GM18951 (cell line): ENCODE measurements around the gene CSRP3.

Experiments used
- POLR2A ChIP-seq: IDR thresholded peaks from 4 replicates; pipeline ENCODE4 v1.6.1; 2011; ENCODE audit warnings: mild to moderate bottlenecking; ENCODE audit not compliant: insufficient read length, insufficient read depth; ENCODE audit errors: extremely low read depth
- in situ Hi-C: fragments of 300-500 bp; cut with MboI; formaldehyde crosslinking; loops from one replicate; pipeline ENCODE4 v1.12.0; 2022; ENCODE audit warnings: low sequenced_read_pairs, mixed read lengths, inconsistent platforms; ENCODE audit not compliant: unreplicated experiment

Gene CSRP3

GRCh38 chr11:19187833-19188258 lies 13.9 kb downstream of the CSRP3 start:
- in situ Hi-C loops = no loop called here

GRCh38 chr11:19187114-19187832 lies 14.5 kb downstream of the CSRP3 start:
- TF ChIP-seq POLR2A = no peak
- in situ Hi-C loops = no loop called here

More at GRCh38 chr11:19187833-19188258, 13.9 kb downstream of the CSRP3 start:
- TF ChIP-seq POLR2A = no peak

GRCh38 chr11:19185516-19186052 lies 16.2 kb downstream of the CSRP3 start:
- TF ChIP-seq POLR2A = no peak
- in situ Hi-C loops = no loop called here

GRCh38 chr11:19185036-19185435 lies 16.7 kb downstream of the CSRP3 start:
- no peak for TF ChIP-seq POLR2A
- in situ Hi-C loops = no loop called here

GRCh38 chr11:19183646-19184045 lies 18.1 kb downstream of the CSRP3 start:
- in situ Hi-C loops = no loop called here
- TF ChIP-seq POLR2A = no peak

GRCh38 chr11:19181531-19182261 lies 20.1 kb downstream of the CSRP3 start:
- in situ Hi-C loops = no loop called here
- no peak for TF ChIP-seq POLR2A

GRCh38 chr11:19176629-19177186 lies 25.1 kb downstream of the CSRP3 start:
- no peak for TF ChIP-seq POLR2A
- in situ Hi-C loops = no loop called here

GRCh38 chr11:19173964-19174638 lies 27.7 kb downstream of the CSRP3 start:
- in situ Hi-C loops = no loop called here
- TF ChIP-seq POLR2A = no peak

GRCh38 chr11:19173004-19173689 lies 28.6 kb downstream of the CSRP3 start:
- no peak for TF ChIP-seq POLR2A
- in situ Hi-C loops = no loop called here

GRCh38 chr11:19168090-19168489 lies 33.7 kb downstream of the CSRP3 start:
- TF ChIP-seq POLR2A = no peak

GRCh38 chr11:19164881-19165280 lies 36.9 kb downstream of the CSRP3 start:
- no peak for TF ChIP-seq POLR2A
- in situ Hi-C loops = no loop called here

More at GRCh38 chr11:19168090-19168489, 33.7 kb downstream of the CSRP3 start:
- in situ Hi-C loops = no loop called here

GRCh38 chr11:19164230-19164855 lies 37.4 kb downstream of the CSRP3 start:
- no peak for TF ChIP-seq POLR2A
- in situ Hi-C loops = no loop called here

GRCh38 chr11:19163617-19164016 lies 38.2 kb downstream of the CSRP3 start:
- in situ Hi-C loops = no loop called here
- no peak for TF ChIP-seq POLR2A
